ENCODE data around the gene ZNF524. TPM values are rescaled to one million over a fixed set of nuclear protein-coding genes. Genes with fewer than 3 reads are reported as not detected.

The ZNF524 gene
- total RNA-seq, 1 donor from 2014 or later, result 18.4 TPM

GRCh38 chr19:55613396-55613795, 13.3 kb downstream of the ZNF524 start:
- DNase-seq (ENCODE audit: low read depth), result no peak
- no peak for TF ChIP-seq CTCF (IDR thresholded peaks at IDR 0.05; ENCODE audit: insufficient read depth, low read length, severe bottlenecking)
- Histone ChIP-seq H3K4me3 (ENCODE audit: low read depth, low read length) (no peak overlapping the region), H3K27me3 (ENCODE audit: control insufficient read depth, insufficient read depth, low read length) (no peaks in the 10 kb centered on the region), H3K36me3 (ENCODE audit: control insufficient read depth, insufficient read depth, low read length) (peaks cover 15% of the 10 kb centered on the region)
- no peak for FAIRE-seq

- DNase-seq (ENCODE audit: low read depth) (no peak), FAIRE-seq (no peak)
- Histone ChIP-seq H3K27me3 (ENCODE audit: control insufficient read depth, insufficient read depth, low read length) (no peaks in the 10 kb centered on the region), H3K4me3 (ENCODE audit: low read depth, low read length) (no peak overlapping the region), H3K36me3 (ENCODE audit: control insufficient read depth, insufficient read depth, low read length) (peaks cover 15% of the 10 kb centered on the region)
- no peak for TF ChIP-seq CTCF (IDR thresholded peaks at IDR 0.05; ENCODE audit: insufficient read depth, low read length, severe bottlenecking)
Measured at GRCh38 chr19:55613930-55614710, 14.0 kb downstream of the ZNF524 start.

- DNase-seq (ENCODE audit: low read depth), result no peak
- TF ChIP-seq CTCF (IDR thresholded peaks at IDR 0.05; ENCODE audit: insufficient read depth, low read length, severe bottlenecking), result no peak
- no peak overlapping the region for H3K4me3 ChIP-seq (ENCODE audit: low read depth, low read length)
- FAIRE-seq, result no peak
- no peaks in the 10 kb centered on the region for H3K27me3 ChIP-seq (ENCODE audit: control insufficient read depth, insufficient read depth, low read length)
- H3K36me3 ChIP-seq (ENCODE audit: control insufficient read depth, insufficient read depth, low read length), result peaks cover 12% of the 10 kb centered on the region
Measured at GRCh38 chr19:55614711-55615542, 14.8 kb downstream of the ZNF524 start.

GRCh38 chr19:55615543-55616394, 15.7 kb downstream of the ZNF524 start:
- no peaks in the 10 kb centered on the region for H3K27me3 ChIP-seq (ENCODE audit: control insufficient read depth, insufficient read depth, low read length)
- H3K36me3 ChIP-seq (ENCODE audit: control insufficient read depth, insufficient read depth, low read length), result peaks cover 12% of the 10 kb centered on the region
- no peak for FAIRE-seq
- no peak overlapping the region for H3K4me3 ChIP-seq (ENCODE audit: low read depth, low read length)
- no peak for DNase-seq (ENCODE audit: low read depth)
- no peak for TF ChIP-seq CTCF (IDR thresholded peaks at IDR 0.05; ENCODE audit: insufficient read depth, low read length, severe bottlenecking)

- FAIRE-seq, result no peak
- H3K27me3 ChIP-seq (ENCODE audit: control insufficient read depth, insufficient read depth, low read length), result no peaks in the 10 kb centered on the region
- no peak for DNase-seq (ENCODE audit: low read depth)
- no peak overlapping the region for H3K4me3 ChIP-seq (ENCODE audit: low read depth, low read length)
- TF ChIP-seq CTCF (IDR thresholded peaks at IDR 0.05; ENCODE audit: insufficient read depth, low read length, severe bottlenecking), result no peak
- H3K36me3 ChIP-seq (ENCODE audit: control insufficient read depth, insufficient read depth, low read length), result peaks cover 11% of the 10 kb centered on the region
Measured at GRCh38 chr19:55616395-55616875, 16.3 kb downstream of the ZNF524 start.

Measured in bronchial epithelial cell (primary cell).